ENCODE data around the gene POLD3. TPM values are rescaled to one million over a fixed set of nuclear protein-coding genes. Genes with fewer than 3 reads are reported as not detected.

Gene POLD3
- total RNA-seq, 1 experiment from 2014 or later: 19.5 TPM

- peak; percentile 94 for DNase-seq (ENCODE audit: unreplicated experiment)
- Mint-ChIP-seq H3K36me3 (ENCODE audit: insufficient read depth, unreplicated experiment) (peaks cover 21% of the 10 kb centered on the region), H3K4me3 (ENCODE audit: unreplicated experiment) (no peak overlapping the region), H3K27me3 (ENCODE audit: insufficient read depth, unreplicated experiment) (no peaks in the 10 kb centered on the region), H3K27ac (ENCODE audit: low read depth, unreplicated experiment) (no peak overlapping the region), H3K9me3 (ENCODE audit: unreplicated experiment) (no peaks in the 10 kb centered on the region), H3K4me1 (ENCODE audit: insufficient read depth, unreplicated experiment) (peaks cover 40% of the 10 kb centered on the region)
- TF ChIP-seq CTCF (IDR thresholded peaks at IDR 0.05; ENCODE audit: unreplicated experiment): peak; percentile 33
- CTCF ChIA-PET: interaction anchor here (0.6 to 4.3 kb wide), 18 partner anchors 10 to 205 kb away, joined by 3 to 82 read pairs (median 4); partner anchors contain the start of gene POLD3
- BruUV-seq (replicated peaks): no TSS peak
- POLR2A ChIA-PET: interaction anchor here (0.6 to 2.5 kb wide), 8 partner anchors 23 to 141 kb away, joined by 3 to 13 read pairs (median 4); partner anchors contain the start of genes LIPT2 and RNF169
- intact Hi-C loops (cut with micrococcal nuclease): loop anchor here (1.0 to 10.0 kb wide), 2 partner anchors 92 to 190 kb away; no protein-coding TSS in a partner anchor
These were observed 42.2 kb downstream of the POLD3 start for GRCh38 chr11:74634537-74634936.

DNA sequence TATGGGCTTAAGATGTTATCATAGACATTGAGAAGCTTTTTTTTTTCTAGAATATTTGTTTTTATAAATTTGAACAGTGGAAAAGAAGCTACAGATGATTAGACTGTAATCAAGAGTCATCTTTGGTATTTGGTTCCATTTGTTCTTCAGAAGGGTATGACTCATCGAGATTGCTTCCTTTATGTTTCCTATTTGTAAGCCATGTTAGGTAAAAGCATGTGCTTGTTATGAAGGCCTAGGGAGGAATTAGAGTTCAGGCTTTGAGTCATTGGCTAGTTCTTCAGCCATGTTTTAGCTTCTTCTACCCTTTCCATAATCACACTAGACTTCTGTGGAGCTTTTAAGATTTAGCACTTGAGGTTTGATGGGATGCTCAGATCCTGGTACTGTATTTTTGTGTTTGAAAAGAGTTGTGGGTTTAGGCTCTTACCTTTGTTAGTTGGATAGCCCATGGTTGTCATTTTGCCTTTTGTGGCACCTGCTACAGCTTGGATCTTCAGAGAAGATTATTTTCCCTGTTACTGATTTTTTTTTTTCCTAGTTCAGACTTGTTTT, 44.3 kb downstream of the POLD3 start:
- intact Hi-C loops (cut with micrococcal nuclease): loop anchor here (10.0 kb wide), 1 partner anchor 188 kb away; no protein-coding TSS in a partner anchor
- BruUV-seq (replicated peaks): no TSS peak
- H3K27ac Mint-ChIP-seq (ENCODE audit: low read depth, unreplicated experiment): peak overlapping the region; percentile 77
- H3K36me3 Mint-ChIP-seq (ENCODE audit: insufficient read depth, unreplicated experiment): peaks cover 30% of the 10 kb centered on the region
- H3K9me3 Mint-ChIP-seq (ENCODE audit: unreplicated experiment): no peaks in the 10 kb centered on the region
- no peak overlapping the region for H3K4me3 Mint-ChIP-seq (ENCODE audit: unreplicated experiment)
- no peak for TF ChIP-seq CTCF (IDR thresholded peaks at IDR 0.05; ENCODE audit: unreplicated experiment)
- POLR2A ChIA-PET: interaction anchor here (0.6 to 1.2 kb wide), 3 partner anchors 28 to 143 kb away, joined by 3 to 4 read pairs (median 3); partner anchors contain the start of gene LIPT2
- H3K4me1 Mint-ChIP-seq (ENCODE audit: insufficient read depth, unreplicated experiment): peaks cover 36% of the 10 kb centered on the region
- CTCF ChIA-PET: interaction anchor here (1.0 to 4.3 kb wide), 4 partner anchors 25 to 612 kb away, joined by 3 to 82 read pairs (median 14); no protein-coding TSS in a partner anchor
- DNase-seq (ENCODE audit: unreplicated experiment): peak; percentile 77
- no peaks in the 10 kb centered on the region for H3K27me3 Mint-ChIP-seq (ENCODE audit: insufficient read depth, unreplicated experiment)

GRCh38 chr11:74637700-74638099, 45.3 kb downstream of the POLD3 start:
- TF ChIP-seq CTCF (IDR thresholded peaks at IDR 0.05; ENCODE audit: unreplicated experiment): no peak
- DNase-seq (ENCODE audit: unreplicated experiment): no peak
- intact Hi-C loops (cut with micrococcal nuclease): loop anchor here (10.0 kb wide), 1 partner anchor 187 kb away; no protein-coding TSS in a partner anchor
- H3K27me3 Mint-ChIP-seq (ENCODE audit: insufficient read depth, unreplicated experiment): no peaks in the 10 kb centered on the region
- H3K36me3 Mint-ChIP-seq (ENCODE audit: insufficient read depth, unreplicated experiment): peaks cover 40% of the 10 kb centered on the region
- ChIA-PET POLR2A (no interaction called here), CTCF (interaction anchor here (0.6 to 2.3 kb wide), 4 partner anchors 17 to 1908 kb away, joined by 3 to 17 read pairs (median 4); no protein-coding TSS in a partner anchor)
- no TSS peak for BruUV-seq (replicated peaks)
- peak overlapping the region; percentile 77 for H3K27ac Mint-ChIP-seq (ENCODE audit: low read depth, unreplicated experiment)
- peaks cover 27% of the 10 kb centered on the region for H3K4me1 Mint-ChIP-seq (ENCODE audit: insufficient read depth, unreplicated experiment)
- no peaks in the 10 kb centered on the region for H3K9me3 Mint-ChIP-seq (ENCODE audit: unreplicated experiment)
- no peak overlapping the region for H3K4me3 Mint-ChIP-seq (ENCODE audit: unreplicated experiment)

- DNase-seq (ENCODE audit: unreplicated experiment): no peak
- no peaks in the 10 kb centered on the region for H3K9me3 Mint-ChIP-seq (ENCODE audit: unreplicated experiment)
- H3K4me3 Mint-ChIP-seq (ENCODE audit: unreplicated experiment): no peak overlapping the region
- no TSS peak for BruUV-seq (replicated peaks)
- intact Hi-C loops (cut with micrococcal nuclease): loop anchor here (10.0 kb wide), 1 partner anchor 186 kb away; no protein-coding TSS in a partner anchor
- H3K36me3 Mint-ChIP-seq (ENCODE audit: insufficient read depth, unreplicated experiment): peaks cover 40% of the 10 kb centered on the region
- H3K27me3 Mint-ChIP-seq (ENCODE audit: insufficient read depth, unreplicated experiment): no peaks in the 10 kb centered on the region
- no peak for TF ChIP-seq CTCF (IDR thresholded peaks at IDR 0.05; ENCODE audit: unreplicated experiment)
- H3K27ac Mint-ChIP-seq (ENCODE audit: low read depth, unreplicated experiment): no peak overlapping the region
- POLR2A ChIA-PET: interaction anchor here (1.1 kb wide), 1 partner anchor 12 kb away, joined by 3 read pairs; no protein-coding TSS in a partner anchor
- peaks cover 18% of the 10 kb centered on the region for H3K4me1 Mint-ChIP-seq (ENCODE audit: insufficient read depth, unreplicated experiment)
- CTCF ChIA-PET: interaction anchor here (0.6 to 2.3 kb wide), 7 partner anchors 29 to 300 kb away, joined by 3 to 17 read pairs (median 4); no protein-coding TSS in a partner anchor
These were observed 46.5 kb downstream of the POLD3 start for GRCh38 chr11:74638869-74639268.
